Loucy (cell line): ENCODE data around the gene PRKAR1A.

Experiments used
- H2AFZ ChIP-seq: fragments of 200-600 bp; sonication (generic); 2 replicates; pipeline ENCODE4 v1.6.0; 2016; ENCODE audit warnings: antibody characterized with exemption, mild to moderate bottlenecking, low read length, moderate library complexity
- H3F3A ChIP-seq: fragments of 200-600 bp; 2 replicates; pipeline ENCODE4 v1.6.0; 2016; ENCODE audit warnings: antibody characterized with exemption, low read depth, mild to moderate bottlenecking
- H3K27me3 ChIP-seq: fragments of 200-600 bp; sonication (generic); 2 replicates; pipeline ENCODE4 v1.6.1; 2014; ENCODE audit warnings: low read length, mild to moderate bottlenecking; ENCODE audit not compliant: insufficient read depth, poor library complexity, severe bottlenecking
- H3K36me3 ChIP-seq: fragments of 200-600 bp; sonication (generic); 2 replicates; pipeline ENCODE4 v1.6.1; 2016; ENCODE audit warnings: low read length; ENCODE audit not compliant: insufficient read depth
- H3K4me1 ChIP-seq: fragments of 200-600 bp; sonication (generic); 2 replicates; pipeline ENCODE4 v1.5.1; 2014; ENCODE audit warnings: low read length, mild to moderate bottlenecking; ENCODE audit not compliant: insufficient read depth, poor library complexity, severe bottlenecking
- H3K4me2 ChIP-seq: fragments of 200-600 bp; sonication (generic); 2 replicates; pipeline ENCODE4 v1.6.0; 2014; ENCODE audit warnings: antibody characterized with exemption, low read length, low read depth, mild to moderate bottlenecking; ENCODE audit not compliant: poor library complexity, severe bottlenecking
- H3K4me3 ChIP-seq: fragments of 200-600 bp; sonication (generic); 2 replicates; pipeline ENCODE4 v1.5.1; 2014; ENCODE audit warnings: low read length, mild to moderate bottlenecking, mixed read lengths; ENCODE audit not compliant: poor library complexity, severe bottlenecking
- H3K79me2 ChIP-seq: fragments of 200-600 bp; sonication (generic); 2 replicates; pipeline ENCODE4 v1.6.1; 2014; ENCODE audit warnings: low read length; ENCODE audit not compliant: insufficient read depth
- H3K9ac ChIP-seq: fragments of 200-600 bp; sonication (generic); 2 replicates; pipeline ENCODE4 v1.6.0; 2014; ENCODE audit warnings: mild to moderate bottlenecking, low read depth, low read length, moderate library complexity; ENCODE audit not compliant: poor library complexity, severe bottlenecking
- H3K9me2 ChIP-seq: fragments of 200-600 bp; sonication (generic); replicated peaks from 2 replicates; pipeline ENCODE4 v1.6.1; 2016; ENCODE audit warnings: low read depth, low read length, mixed read lengths
- H3K9me3 ChIP-seq: fragments of 200-600 bp; sonication (generic); 2 replicates; pipeline ENCODE4 v1.6.1; 2014; ENCODE audit warnings: mild to moderate bottlenecking, antibody characterized with exemption, low read length, low read depth; ENCODE audit not compliant: insufficient read depth
- H4K20me1 ChIP-seq: fragments of 200-600 bp; sonication (generic); 2 replicates; pipeline ENCODE4 v1.6.0; 2014; ENCODE audit warnings: antibody characterized with exemption, low read length, mild to moderate bottlenecking; ENCODE audit not compliant: insufficient read depth, poor library complexity, severe bottlenecking
- EZH2phosphoT487 ChIP-seq: fragments of 200-600 bp; IDR thresholded peaks from 2 replicates; pipeline ENCODE4 v1.6.1; 2018; ENCODE audit warnings: antibody characterized with exemption, mild to moderate bottlenecking, moderate library complexity, borderline replicate concordance
- TF ChIP-seq, protein P1 (sequence below): fragments of 200-600 bp; sonication (generic); conservative IDR thresholded peaks from 2 replicates; pipeline ENCODE4 v1.5.1; 2014; ENCODE audit warnings: mild to moderate bottlenecking, antibody characterized with exemption, low read length

Gene PRKAR1A

DNA sequence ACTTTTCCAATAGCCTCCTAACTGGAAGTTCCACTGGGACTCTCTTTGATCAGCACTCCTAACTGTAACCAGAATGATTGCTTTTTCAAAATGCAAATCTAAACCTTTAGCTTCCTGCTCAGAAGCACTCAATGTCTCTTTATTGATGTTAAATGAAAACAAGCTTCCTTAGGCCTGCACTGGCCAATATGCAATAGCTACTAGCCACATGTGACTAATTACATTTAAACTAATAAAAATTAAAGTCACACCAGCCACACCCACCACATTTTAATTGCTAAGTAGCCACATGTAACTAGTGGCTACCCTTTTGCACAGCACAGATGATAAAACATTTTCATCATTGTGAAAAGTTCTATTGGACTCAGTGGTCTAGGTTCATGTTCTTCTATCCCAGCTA is 57.1 kb downstream of the PRKAR1A start:
- H3K36me3 ChIP-seq = no peaks in the 10 kb centered on the region
- no peaks in the 10 kb centered on the region for H3K9me3 ChIP-seq
- no peaks in the 10 kb centered on the region for H3K9me2 ChIP-seq
- no peaks in the 10 kb centered on the region for H3K79me2 ChIP-seq
- no peak overlapping the region for H3K4me2 ChIP-seq
- H2AFZ ChIP-seq = no peak overlapping the region
- no peaks in the 10 kb centered on the region for H4K20me1 ChIP-seq
- TF ChIP-seq EZH2phosphoT487 = no peak
- TF ChIP-seq, protein P1, sequence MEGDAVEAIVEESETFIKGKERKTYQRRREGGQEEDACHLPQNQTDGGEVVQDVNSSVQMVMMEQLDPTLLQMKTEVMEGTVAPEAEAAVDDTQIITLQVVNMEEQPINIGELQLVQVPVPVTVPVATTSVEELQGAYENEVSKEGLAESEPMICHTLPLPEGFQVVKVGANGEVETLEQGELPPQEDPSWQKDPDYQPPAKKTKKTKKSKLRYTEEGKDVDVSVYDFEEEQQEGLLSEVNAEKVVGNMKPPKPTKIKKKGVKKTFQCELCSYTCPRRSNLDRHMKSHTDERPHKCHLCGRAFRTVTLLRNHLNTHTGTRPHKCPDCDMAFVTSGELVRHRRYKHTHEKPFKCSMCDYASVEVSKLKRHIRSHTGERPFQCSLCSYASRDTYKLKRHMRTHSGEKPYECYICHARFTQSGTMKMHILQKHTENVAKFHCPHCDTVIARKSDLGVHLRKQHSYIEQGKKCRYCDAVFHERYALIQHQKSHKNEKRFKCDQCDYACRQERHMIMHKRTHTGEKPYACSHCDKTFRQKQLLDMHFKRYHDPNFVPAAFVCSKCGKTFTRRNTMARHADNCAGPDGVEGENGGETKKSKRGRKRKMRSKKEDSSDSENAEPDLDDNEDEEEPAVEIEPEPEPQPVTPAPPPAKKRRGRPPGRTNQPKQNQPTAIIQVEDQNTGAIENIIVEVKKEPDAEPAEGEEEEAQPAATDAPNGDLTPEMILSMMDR = no peak
- no peak overlapping the region for H3K9ac ChIP-seq
- H3K4me3 ChIP-seq = no peak overlapping the region
- no peaks in the 10 kb centered on the region for H3F3A ChIP-seq
- H3K4me1 ChIP-seq = no peaks in the 10 kb centered on the region
- H3K27me3 ChIP-seq = no peaks in the 10 kb centered on the region

DNA sequence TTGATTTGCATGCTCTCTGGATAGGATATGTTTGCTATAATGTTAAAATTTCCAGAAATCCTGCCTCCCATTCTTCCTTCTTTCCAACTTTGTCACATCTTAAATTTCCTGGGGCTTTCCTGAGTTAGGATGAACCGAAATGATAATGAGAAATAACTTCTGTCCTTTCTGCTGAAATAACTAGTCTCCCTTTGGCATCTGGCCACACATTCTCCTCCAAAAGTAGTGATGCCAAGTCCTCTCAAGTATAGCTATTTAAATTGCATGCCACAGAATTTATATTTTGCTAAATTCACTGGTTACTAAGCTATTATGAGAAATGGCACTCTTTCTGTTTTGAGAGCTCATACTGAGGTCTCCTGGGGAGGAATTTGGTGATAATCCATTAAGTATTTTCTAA is 58.3 kb downstream of the PRKAR1A start:
- TF ChIP-seq EZH2phosphoT487 = no peak
- TF ChIP-seq, protein P1 = no peak
- H3K79me2 ChIP-seq = no peaks in the 10 kb centered on the region
- H4K20me1 ChIP-seq = no peaks in the 10 kb centered on the region
- H3F3A ChIP-seq = no peaks in the 10 kb centered on the region
- no peak overlapping the region for H3K4me2 ChIP-seq
- no peaks in the 10 kb centered on the region for H3K4me1 ChIP-seq
- H3K9ac ChIP-seq = no peak overlapping the region
- no peaks in the 10 kb centered on the region for H3K9me2 ChIP-seq
- H3K36me3 ChIP-seq = no peaks in the 10 kb centered on the region
- H3K4me3 ChIP-seq = no peak overlapping the region
- H3K9me3 ChIP-seq = no peaks in the 10 kb centered on the region
- no peak overlapping the region for H2AFZ ChIP-seq
- no peaks in the 10 kb centered on the region for H3K27me3 ChIP-seq

DNA sequence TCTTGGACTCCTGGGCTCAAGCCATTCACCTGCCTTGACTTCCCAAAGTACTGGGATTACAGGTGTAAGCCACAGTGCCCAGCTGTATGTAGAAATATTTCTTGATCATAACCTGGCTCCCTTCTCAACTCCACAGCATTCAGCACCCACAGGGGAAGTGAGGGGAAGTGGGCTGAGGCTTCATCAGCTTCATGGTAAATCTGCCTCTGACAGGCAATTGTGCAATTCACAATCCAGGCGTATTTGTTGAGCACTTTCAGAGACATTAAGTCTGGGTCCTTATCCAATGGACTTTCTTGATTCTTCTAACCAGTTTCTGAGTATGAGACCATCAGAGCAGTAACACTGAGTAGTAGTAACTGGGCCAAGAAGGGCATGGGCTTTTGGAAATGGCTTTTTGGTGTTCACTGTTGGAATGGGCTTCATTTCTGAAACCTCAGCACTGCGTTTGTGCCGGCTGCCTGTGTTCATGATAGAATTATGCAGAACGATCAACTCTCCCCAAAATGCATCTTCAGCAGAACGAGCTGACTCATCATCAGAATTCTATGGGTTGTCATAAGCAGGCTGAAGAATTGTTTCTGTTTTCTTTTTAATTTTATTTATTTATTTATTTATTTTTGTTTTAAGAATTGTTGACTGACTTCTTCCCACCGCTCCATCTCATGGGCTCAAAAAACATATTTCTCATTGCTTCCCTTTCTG is 60.1 kb downstream of the PRKAR1A start:
- no peaks in the 10 kb centered on the region for H3F3A ChIP-seq
- H3K4me2 ChIP-seq = no peak overlapping the region
- H4K20me1 ChIP-seq = no peaks in the 10 kb centered on the region
- no peaks in the 10 kb centered on the region for H3K79me2 ChIP-seq
- H3K36me3 ChIP-seq = no peaks in the 10 kb centered on the region
- TF ChIP-seq, protein P1 = no peak
- TF ChIP-seq EZH2phosphoT487 = no peak
- no peak overlapping the region for H3K9ac ChIP-seq
- no peaks in the 10 kb centered on the region for H3K27me3 ChIP-seq
- no peak overlapping the region for H3K4me3 ChIP-seq
- no peaks in the 10 kb centered on the region for H3K4me1 ChIP-seq
- H3K9me2 ChIP-seq = no peaks in the 10 kb centered on the region
- H2AFZ ChIP-seq = no peak overlapping the region
- no peaks in the 10 kb centered on the region for H3K9me3 ChIP-seq
